K562 (cell line): Measurements from ENCODE around the gene FOXK2. TPM values are rescaled to one million over a fixed set of nuclear protein-coding genes. Genes with fewer than 3 reads are reported as not detected.

Experiments
- CEBPB ChIP-seq: fragments of 450-650 bp; IDR thresholded peaks from 2 replicates; pipeline ENCODE4 v1.6.1; 2016; ENCODE audit warnings: missing genetic modification characterization, missing compliant biosample characterization
- MCM2 ChIP-seq: fragments of 450-650 bp; IDR thresholded peaks from 2 replicates; pipeline ENCODE4 v1.6.1; 2017; ENCODE audit warnings: low read depth, mild to moderate bottlenecking
- MITF ChIP-seq: IDR thresholded peaks from 2 replicates; pipeline ENCODE4 v1.6.1; 2014; ENCODE audit warnings: antibody characterized with exemption
- NR2C2 ChIP-seq, 2 experiments: fragments of 200-800 bp in 1 of 2; sonication (Bioruptor generic) in 1 of 2; sonication (generic) in 1 of 2; formaldehyde crosslinking in 1 of 2; IDR thresholded peaks; 2 replicates each; pipeline versions ENCODE4 v1.6.1 to v1.8.0; 2016 to 2022; ENCODE audit warnings: mild to moderate bottlenecking in 1 of 2, missing compliant biosample characterization in 1 of 2, missing genetic modification characterization in 1 of 2, missing genetic modification reagents in 1 of 2
- NR2F6 ChIP-seq: fragments of 450-650 bp; formaldehyde crosslinking; IDR thresholded peaks from 2 replicates; pipeline ENCODE4 v1.4.0; 2020; ENCODE audit warnings: mild to moderate bottlenecking
- SFPQ ChIP-seq: fragments of 200-400 bp; formaldehyde crosslinking; IDR thresholded peaks from 2 replicates; pipeline ENCODE4 v1.6.1; 2017; ENCODE audit warnings: mild to moderate bottlenecking, low read depth, low read length, moderate library complexity
- SIX5 ChIP-seq, 2 experiments: IDR thresholded peaks; 2 replicates each; pipeline ENCODE4 v1.6.1; 2011; ENCODE audit warnings: low read length in 2 of 2, borderline replicate concordance in 1 of 2, low read depth in 1 of 2, mild to moderate bottlenecking in 1 of 2, moderate library complexity in 1 of 2; ENCODE audit not compliant: insufficient read depth in 1 of 2
- SNRNP70 ChIP-seq: fragments of 200-400 bp; formaldehyde crosslinking; optimal IDR thresholded peaks from 2 replicates; pipeline ENCODE3; 2017; ENCODE audit warnings: low read depth, low read length
- ZNF217 ChIP-seq: sonication (generic); formaldehyde crosslinking; IDR thresholded peaks from 2 replicates; pipeline ENCODE4 v1.8.0; 2022; ENCODE audit warnings: mild to moderate bottlenecking, missing genetic modification reagents
- polyA plus RNA-seq, 8 experiments: library from polyadenylated mRNA; depleted of rRNA in 4 of 8; stranded (reverse) in 5 of 8; unstranded in 3 of 8; fragments of >200 nt; fragmentation: Nextera tagmentation in 2 of 8; fragmentation: Illumina TruSeq in 1 of 8; extraction: Ambion mirVana in 2 of 8; extraction: Trizol in 1 of 8; gene quantifications; 2 replicates each; pipeline versions ENCODE4 v1.2.1 to v1.2.3, GENCODE V29; 2011 to 2014; ENCODE audit warnings: inconsistent platforms in 1 of 8, missing spikeins in 1 of 8
- total RNA-seq, 7 experiments: library from RNA; depleted of rRNA in 6 of 7; stranded (reverse); fragments of >200 nt in 6 of 7; fragmentation: Illumina TruSeq in 2 of 7; extraction: Trizol in 2 of 7; gene quantifications; 2 replicates each; pipeline versions ENCODE4 v1.2.1 to v1.2.3, GENCODE V29; 2011 to 2021; ENCODE audit warnings: low replicate concordance in 1 of 7
- TF ChIP-seq, protein P1 (sequence below): fragments of 450-650 bp; formaldehyde crosslinking; IDR thresholded peaks from 2 replicates; pipeline ENCODE4 v1.4.0; 2022; ENCODE audit warnings: missing genetic modification characterization
- TF ChIP-seq, protein P2 (sequence below): fragments of 200-600 bp; sonication (generic); IDR thresholded peaks from one replicate; pipeline ENCODE4 v1.6.1; 2012; ENCODE audit warnings: mild to moderate bottlenecking, low read depth, low read length, inconsistent platforms

FOXK2 gene
- total and polyA plus RNA-seq, 9 of the 15 experiments (the other 6 are each of a cell fraction or from before 2014, with no cell fraction given) = 3.0 to 86.0 (median 44.1) TPM

DNA sequence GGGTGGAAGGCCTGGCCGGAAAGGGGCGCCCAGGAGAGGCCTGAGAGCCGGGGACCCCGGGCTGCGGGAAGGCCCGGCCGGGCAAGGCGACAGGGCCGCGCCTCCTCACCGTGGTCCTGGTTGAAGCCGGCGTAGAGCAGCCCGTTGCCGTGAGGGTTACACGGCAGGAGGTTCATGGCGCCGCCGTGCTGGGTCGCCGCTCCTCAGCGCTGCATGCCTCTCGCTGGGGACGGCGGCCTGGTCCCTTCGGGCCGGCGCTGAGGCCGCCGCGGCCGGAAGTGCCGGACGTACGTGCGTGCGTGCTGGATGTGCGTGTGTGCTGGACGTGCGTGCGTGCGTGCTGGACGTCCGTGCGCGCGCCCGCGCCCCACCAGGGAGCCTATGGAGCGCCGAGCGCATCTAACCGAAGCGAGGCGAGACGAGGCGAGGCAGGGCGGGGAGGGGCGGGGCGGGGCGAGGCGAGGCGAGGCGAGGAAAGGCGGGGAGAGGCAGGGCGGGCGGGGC, 128.7 kb downstream of the FOXK2 start, which contains the start of gene WDR45B (continued):
- TF ChIP-seq, protein P1, sequence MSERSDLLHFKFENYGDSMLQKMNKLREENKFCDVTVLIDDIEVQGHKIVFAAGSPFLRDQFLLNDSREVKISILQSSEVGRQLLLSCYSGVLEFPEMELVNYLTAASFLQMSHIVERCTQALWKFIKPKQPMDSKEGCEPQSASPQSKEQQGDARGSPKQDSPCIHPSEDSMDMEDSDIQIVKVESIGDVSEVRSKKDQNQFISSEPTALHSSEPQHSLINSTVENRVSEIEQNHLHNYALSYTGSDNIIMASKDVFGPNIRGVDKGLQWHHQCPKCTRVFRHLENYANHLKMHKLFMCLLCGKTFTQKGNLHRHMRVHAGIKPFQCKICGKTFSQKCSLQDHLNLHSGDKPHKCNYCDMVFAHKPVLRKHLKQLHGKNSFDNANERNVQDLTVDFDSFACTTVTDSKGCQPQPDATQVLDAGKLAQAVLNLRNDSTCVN (CRISPR knock-in tag) = no peak
- TF ChIP-seq NR2C2 (CRISPR knock-in tag; IDR thresholded peaks at IDR 0.05) (no peak), NR2C2 (tag; IDR thresholded peaks at IDR 0.05) (no peak), MCM2 (no peak), SIX5 (IDR thresholded peaks at IDR 0.05; ENCODE audit: borderline replicate concordance in 1 of 2, insufficient read depth in 1 of 2, low read depth in 1 of 2, low read length in 2 of 2) (no peak), CEBPB (tag) (no peak), MITF (no peak), SNRNP70 (no peak), ZNF217 (CRISPR knock-in tag) (no peak), SFPQ (no peak), NR2F6 (no peak)
- TF ChIP-seq, protein P2, sequence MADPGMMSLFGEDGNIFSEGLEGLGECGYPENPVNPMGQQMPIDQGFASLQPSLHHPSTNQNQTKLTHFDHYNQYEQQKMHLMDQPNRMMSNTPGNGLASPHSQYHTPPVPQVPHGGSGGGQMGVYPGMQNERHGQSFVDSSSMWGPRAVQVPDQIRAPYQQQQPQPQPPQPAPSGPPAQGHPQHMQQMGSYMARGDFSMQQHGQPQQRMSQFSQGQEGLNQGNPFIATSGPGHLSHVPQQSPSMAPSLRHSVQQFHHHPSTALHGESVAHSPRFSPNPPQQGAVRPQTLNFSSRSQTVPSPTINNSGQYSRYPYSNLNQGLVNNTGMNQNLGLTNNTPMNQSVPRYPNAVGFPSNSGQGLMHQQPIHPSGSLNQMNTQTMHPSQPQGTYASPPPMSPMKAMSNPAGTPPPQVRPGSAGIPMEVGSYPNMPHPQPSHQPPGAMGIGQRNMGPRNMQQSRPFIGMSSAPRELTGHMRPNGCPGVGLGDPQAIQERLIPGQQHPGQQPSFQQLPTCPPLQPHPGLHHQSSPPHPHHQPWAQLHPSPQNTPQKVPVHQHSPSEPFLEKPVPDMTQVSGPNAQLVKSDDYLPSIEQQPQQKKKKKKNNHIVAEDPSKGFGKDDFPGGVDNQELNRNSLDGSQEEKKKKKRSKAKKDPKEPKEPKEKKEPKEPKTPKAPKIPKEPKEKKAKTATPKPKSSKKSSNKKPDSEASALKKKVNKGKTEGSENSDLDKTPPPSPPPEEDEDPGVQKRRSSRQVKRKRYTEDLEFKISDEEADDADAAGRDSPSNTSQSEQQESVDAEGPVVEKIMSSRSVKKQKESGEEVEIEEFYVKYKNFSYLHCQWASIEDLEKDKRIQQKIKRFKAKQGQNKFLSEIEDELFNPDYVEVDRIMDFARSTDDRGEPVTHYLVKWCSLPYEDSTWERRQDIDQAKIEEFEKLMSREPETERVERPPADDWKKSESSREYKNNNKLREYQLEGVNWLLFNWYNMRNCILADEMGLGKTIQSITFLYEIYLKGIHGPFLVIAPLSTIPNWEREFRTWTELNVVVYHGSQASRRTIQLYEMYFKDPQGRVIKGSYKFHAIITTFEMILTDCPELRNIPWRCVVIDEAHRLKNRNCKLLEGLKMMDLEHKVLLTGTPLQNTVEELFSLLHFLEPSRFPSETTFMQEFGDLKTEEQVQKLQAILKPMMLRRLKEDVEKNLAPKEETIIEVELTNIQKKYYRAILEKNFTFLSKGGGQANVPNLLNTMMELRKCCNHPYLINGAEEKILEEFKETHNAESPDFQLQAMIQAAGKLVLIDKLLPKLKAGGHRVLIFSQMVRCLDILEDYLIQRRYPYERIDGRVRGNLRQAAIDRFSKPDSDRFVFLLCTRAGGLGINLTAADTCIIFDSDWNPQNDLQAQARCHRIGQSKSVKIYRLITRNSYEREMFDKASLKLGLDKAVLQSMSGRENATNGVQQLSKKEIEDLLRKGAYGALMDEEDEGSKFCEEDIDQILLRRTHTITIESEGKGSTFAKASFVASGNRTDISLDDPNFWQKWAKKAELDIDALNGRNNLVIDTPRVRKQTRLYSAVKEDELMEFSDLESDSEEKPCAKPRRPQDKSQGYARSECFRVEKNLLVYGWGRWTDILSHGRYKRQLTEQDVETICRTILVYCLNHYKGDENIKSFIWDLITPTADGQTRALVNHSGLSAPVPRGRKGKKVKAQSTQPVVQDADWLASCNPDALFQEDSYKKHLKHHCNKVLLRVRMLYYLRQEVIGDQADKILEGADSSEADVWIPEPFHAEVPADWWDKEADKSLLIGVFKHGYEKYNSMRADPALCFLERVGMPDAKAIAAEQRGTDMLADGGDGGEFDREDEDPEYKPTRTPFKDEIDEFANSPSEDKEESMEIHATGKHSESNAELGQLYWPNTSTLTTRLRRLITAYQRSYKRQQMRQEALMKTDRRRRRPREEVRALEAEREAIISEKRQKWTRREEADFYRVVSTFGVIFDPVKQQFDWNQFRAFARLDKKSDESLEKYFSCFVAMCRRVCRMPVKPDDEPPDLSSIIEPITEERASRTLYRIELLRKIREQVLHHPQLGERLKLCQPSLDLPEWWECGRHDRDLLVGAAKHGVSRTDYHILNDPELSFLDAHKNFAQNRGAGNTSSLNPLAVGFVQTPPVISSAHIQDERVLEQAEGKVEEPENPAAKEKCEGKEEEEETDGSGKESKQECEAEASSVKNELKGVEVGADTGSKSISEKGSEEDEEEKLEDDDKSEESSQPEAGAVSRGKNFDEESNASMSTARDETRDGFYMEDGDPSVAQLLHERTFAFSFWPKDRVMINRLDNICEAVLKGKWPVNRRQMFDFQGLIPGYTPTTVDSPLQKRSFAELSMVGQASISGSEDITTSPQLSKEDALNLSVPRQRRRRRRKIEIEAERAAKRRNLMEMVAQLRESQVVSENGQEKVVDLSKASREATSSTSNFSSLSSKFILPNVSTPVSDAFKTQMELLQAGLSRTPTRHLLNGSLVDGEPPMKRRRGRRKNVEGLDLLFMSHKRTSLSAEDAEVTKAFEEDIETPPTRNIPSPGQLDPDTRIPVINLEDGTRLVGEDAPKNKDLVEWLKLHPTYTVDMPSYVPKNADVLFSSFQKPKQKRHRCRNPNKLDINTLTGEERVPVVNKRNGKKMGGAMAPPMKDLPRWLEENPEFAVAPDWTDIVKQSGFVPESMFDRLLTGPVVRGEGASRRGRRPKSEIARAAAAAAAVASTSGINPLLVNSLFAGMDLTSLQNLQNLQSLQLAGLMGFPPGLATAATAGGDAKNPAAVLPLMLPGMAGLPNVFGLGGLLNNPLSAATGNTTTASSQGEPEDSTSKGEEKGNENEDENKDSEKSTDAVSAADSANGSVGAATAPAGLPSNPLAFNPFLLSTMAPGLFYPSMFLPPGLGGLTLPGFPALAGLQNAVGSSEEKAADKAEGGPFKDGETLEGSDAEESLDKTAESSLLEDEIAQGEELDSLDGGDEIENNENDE = no peak
